Tibial nerve (tissue), 4 donors: ENCODE data around the gene OPCML.

Experiments used
- EP300 ChIP-seq, 2 donors: sonication (generic); formaldehyde crosslinking; IDR thresholded peaks; one replicate each; pipeline ENCODE4 v1.6.1; 2017; ENCODE audit warnings: antibody characterized with exemption in 2 of 2, mild to moderate bottlenecking in 1 of 2
- POLR2A ChIP-seq, 2 donors: fragments of 450-650 bp; IDR thresholded peaks; one replicate each; pipeline ENCODE4 v1.6.1; 2017; ENCODE audit warnings: antibody characterized with exemption in 2 of 2, mild to moderate bottlenecking in 2 of 2, moderate library complexity in 2 of 2
- TF ChIP-seq, protein P1 (sequence below), 5 experiments: fragments of 200-600 bp in 3 of 5; fragments of 450-650 bp in 2 of 5; sonication (generic) in 3 of 5; IDR thresholded peaks; one replicate each; pipeline ENCODE4 v1.5.1; 2016 to 2019; ENCODE audit warnings: antibody characterized with exemption in 5 of 5, mild to moderate bottlenecking in 3 of 5, moderate library complexity in 2 of 5

DNA sequence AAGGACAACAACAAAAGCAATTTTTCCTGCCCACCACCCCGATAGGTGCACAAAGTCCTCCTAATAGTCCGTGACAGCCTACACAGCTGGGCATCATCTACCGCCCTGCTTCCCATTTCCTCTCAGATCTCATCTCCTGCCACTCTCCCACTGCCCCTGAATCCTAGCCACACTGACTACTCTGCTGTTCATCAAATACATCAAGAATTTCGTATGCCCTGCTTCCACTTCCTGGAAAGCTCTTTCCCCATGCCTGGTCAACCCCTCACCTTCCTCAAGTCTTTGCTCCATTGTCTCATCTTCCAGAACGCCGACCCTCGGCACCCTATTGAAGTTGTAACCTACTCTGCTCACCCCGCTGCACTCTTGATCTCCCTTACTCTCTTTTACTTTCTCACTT, 320.1 kb downstream of the OPCML start:
- TF ChIP-seq, protein P1, sequence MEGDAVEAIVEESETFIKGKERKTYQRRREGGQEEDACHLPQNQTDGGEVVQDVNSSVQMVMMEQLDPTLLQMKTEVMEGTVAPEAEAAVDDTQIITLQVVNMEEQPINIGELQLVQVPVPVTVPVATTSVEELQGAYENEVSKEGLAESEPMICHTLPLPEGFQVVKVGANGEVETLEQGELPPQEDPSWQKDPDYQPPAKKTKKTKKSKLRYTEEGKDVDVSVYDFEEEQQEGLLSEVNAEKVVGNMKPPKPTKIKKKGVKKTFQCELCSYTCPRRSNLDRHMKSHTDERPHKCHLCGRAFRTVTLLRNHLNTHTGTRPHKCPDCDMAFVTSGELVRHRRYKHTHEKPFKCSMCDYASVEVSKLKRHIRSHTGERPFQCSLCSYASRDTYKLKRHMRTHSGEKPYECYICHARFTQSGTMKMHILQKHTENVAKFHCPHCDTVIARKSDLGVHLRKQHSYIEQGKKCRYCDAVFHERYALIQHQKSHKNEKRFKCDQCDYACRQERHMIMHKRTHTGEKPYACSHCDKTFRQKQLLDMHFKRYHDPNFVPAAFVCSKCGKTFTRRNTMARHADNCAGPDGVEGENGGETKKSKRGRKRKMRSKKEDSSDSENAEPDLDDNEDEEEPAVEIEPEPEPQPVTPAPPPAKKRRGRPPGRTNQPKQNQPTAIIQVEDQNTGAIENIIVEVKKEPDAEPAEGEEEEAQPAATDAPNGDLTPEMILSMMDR (IDR thresholded peaks at IDR 0.05), result no peak
- TF ChIP-seq POLR2A (IDR thresholded peaks at IDR 0.05), result no peak
- TF ChIP-seq EP300 (IDR thresholded peaks at IDR 0.05), result no peak
